Urothelium cell line (cell line): ENCODE measurements around the gene KDM6B.
"Not testable (repeated sequence)": the region's sequence is repeated elsewhere in the genome, so short reads cannot be mapped to it uniquely, and the experiment has no call there.

Experiments
- DNase-seq: peaks from one replicate; pipeline ENCODE4 v3.0.0; 2011; ENCODE audit warnings: low spot score, mixed read lengths
- FAIRE-seq: peaks from 2 replicates; lab custom pipeline; 2011; peaks lifted over from hg19 to GRCh38; lab: Jason Lieb, UNC

KDM6B gene

DNA sequence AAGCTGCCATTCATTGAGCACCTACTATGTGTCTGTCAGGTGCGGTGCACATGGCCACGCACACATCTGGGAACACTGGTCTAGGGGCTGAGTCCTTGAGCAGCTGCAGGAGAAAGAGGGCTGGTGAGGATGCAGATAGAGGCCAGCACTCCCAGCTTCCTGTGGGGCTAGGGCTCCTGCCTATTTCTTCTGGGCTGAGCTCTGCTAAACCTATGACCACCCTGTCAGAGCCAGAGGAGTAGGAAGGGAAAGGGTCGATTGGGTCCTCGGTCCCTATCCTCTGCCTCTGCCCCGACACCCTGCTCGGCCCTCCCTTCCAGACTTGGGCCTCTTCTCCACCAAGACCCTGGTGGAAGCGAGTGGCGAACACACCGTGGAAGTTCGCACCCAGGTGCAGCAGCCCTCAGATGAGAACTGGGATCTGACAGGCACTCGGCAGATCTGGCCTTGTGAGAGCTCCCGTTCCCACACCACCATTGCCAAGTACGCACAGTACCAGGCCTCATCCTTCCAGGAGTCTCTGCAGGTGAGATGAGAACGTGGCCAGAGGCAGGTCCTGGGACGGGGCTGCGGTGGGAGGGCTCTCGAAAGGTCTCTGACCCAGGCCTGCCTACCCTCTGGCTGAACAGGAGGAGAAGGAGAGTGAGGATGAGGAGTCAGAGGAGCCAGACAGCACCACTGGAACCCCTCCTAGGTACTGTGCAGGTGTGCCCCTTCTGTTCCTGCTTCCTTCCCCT, 16.9 kb downstream of the KDM6B start:
- FAIRE-seq (no peak), DNase-seq (no peak)

DNA sequence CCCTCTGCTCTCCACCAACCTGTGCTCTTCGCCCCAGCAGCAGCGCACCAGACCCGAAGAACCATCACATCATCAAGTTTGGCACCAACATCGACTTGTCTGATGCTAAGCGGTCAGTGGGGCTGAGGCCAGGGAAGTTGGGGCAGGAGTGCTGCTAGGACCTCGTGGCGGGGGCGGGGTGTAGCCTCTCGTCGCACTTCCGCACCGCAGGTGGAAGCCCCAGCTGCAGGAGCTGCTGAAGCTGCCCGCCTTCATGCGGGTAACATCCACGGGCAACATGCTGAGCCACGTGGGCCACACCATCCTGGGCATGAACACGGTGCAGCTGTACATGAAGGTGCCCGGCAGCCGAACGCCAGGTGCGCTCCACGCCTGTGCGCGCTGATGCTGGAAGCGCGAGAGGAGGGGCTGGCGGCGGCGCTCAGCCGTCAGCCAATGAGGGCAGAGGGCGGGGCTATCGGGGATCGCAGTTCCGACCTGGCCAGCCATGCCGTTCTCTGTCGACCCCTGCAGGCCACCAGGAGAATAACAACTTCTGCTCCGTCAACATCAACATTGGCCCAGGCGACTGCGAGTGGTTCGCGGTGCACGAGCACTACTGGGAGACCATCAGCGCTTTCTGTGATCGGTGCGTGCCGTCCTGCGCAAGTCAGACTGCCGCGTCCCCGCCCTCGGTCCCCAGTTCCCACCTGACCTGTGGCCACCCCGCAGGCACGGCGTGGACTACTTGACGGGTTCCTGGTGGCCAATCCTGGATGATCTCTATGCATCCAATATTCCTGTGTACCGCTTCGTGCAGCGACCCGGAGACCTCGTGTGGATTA, 17.6 kb downstream of the KDM6B start:
- peak; percentile 68 for DNase-seq

GRCh38 chr17:7852262-7852670, 18.2 kb downstream of the KDM6B start:
- DNase-seq (no peak), FAIRE-seq (no peak)

More for the DNA sequence above, 17.6 kb downstream of the KDM6B start:
- FAIRE-seq: no peak

DNA sequence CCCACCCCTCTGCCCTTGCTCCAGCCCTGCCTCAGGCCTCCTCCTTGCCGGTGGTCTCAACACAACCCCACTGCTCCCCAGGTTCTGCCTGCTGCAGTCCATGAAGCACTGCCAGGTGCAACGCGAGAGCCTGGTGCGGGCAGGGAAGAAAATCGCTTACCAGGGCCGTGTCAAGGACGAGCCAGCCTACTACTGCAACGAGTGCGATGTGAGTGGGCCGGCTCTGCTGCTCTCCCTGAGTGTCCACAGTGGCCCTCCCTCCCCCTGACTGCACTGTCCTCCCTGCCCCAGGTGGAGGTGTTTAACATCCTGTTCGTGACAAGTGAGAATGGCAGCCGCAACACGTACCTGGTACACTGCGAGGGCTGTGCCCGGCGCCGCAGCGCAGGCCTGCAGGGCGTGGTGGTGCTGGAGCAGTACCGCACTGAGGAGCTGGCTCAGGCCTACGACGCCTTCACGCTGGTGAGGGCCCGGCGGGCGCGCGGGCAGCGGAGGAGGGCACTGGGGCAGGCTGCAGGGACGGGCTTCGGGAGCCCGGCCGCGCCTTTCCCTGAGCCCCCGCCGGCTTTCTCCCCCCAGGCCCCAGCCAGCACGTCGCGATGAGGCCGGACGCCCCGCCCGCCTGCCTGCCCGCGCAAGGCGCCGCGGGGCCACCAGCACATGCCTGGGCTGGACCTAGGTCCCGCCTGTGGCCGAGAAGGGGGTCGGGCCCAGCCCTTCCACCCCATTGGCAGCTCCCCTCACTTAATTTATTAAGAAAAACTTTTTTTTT, 19.1 kb downstream of the KDM6B start:
- FAIRE-seq (no peak), DNase-seq (no peak)

DNA sequence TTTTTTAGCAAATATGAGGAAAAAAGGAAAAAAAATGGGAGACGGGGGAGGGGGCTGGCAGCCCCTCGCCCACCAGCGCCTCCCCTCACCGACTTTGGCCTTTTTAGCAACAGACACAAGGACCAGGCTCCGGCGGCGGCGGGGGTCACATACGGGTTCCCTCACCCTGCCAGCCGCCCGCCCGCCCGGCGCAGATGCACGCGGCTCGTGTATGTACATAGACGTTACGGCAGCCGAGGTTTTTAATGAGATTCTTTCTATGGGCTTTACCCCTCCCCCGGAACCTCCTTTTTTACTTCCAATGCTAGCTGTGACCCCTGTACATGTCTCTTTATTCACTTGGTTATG, 19.6 kb downstream of the KDM6B start:
- DNase-seq: no peak
- no peak for FAIRE-seq

- DNase-seq: no peak
- no peak for FAIRE-seq
Observed at GRCh38 chr17:7854078-7854777, 20.2 kb downstream of the KDM6B start.

DNA sequence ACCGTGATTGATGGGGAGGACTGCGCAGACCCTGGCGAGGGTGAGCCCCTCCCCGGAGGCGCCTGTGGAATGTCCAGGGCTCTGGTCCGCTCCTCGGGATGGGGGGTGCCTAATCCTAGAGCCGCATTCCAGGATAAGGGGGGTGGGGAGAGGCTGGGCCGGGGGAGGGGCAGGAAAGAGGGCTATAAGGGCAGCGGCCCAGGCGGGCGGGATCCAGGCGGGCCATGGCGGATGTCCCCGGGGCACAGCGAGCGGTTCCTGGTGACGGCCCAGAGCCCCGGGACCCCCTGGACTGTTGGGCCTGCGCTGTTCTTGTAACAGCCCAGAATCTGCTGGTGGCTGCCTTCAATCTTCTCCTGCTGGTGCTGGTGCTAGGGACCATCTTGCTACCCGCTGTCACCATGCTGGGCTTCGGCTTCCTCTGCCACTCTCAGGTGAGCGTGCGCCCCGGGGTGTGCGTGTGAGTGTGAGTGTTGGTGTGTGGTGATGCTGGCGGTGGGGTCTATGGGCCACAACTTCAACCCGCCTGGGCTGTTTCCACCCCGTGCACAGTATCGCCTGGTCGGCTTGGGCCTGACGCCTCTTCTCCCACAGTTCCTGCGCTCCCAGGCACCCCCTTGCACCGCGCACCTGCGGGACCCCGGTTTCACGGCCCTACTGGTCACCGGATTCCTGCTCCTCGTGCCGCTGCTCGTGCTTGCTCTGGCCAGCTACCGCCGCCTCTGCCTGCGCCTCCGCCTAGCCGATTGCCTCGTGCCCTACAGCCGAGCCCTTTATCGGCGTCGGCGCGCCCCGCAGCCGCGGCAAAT, 21.0 kb downstream of the KDM6B start, which contains the start of gene TMEM88:
TMEM88 (plus strand) TSS at position 216 of the 809 bp plus-strand sequence; CDS start at position 225, 9 bp downstream.
- FAIRE-seq (no peak), DNase-seq (no peak)

DNA sequence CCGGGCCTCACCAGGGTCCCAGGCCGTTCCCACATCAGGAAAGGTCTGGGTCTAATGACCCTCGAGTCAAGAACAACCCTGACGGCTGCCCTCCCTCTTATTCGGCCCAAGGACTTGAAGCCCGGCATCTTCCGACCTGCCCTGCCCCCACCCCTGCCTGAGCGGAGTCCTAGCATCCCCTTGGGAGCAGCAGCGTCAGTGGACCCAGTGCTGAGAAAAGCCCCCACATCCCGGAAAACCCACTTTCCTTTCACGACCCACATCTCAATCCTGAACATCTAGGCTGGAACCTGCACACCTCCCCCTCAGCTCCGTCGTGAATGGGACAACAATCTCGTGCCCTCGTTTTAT, 21.6 kb downstream of the KDM6B start:
- no peak for FAIRE-seq

DNA sequence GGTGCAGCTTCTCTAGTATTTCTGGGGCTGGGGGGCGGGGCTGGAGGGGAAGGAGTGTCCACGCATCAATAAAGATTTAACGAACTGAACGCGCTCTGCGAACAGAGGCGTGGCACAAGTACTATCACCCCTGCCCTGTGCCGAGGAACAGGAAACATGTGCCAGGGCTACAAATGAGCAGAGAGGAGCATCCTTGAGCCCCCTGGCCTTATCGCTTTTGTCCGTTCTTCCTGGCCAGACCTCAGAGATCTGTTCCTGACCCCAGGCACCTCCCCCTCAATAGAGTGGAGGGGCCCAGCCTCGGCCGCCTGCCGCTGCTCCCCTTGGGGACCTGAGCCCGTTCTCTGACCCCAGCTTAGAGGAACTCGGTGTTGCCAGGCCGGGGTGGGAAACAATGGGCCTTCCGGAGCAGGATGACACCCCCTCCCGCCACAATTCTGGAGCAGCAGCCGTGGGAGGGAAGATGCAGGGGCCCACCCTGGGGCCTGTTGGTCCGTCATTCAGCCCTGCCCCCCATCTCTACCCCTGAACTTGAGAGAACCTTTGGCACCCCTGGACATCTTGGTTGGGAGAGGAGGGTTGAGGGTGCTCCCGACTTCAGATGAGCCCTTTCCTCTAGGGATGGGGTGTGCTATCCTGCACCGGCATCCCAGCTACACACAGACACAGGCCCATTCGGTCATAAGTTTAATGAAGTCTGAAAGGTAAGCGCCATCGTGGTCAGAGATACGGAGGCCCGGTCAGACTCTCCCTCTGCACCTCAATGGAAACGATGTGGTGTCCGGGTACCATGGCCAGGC, 22.2 kb downstream of the KDM6B start:
- DNase-seq (no peak), FAIRE-seq (no peak)

More for the DNA sequence above, 21.6 kb downstream of the KDM6B start:
- DNase-seq: no peak

- peak; percentile 88 for DNase-seq
- FAIRE-seq: peak; percentile 42
Observed at GRCh38 chr17:7856811-7857712, 23.0 kb downstream of the KDM6B start, which contains the start of gene NAA38. Gene NAA38, minus strand, starts transcription at chr17:7857559. Its CDS starts 96 bp downstream, at chr17:7857463.

GRCh38 chr17:7857713-7858521, 23.9 kb downstream of the KDM6B start, which contains the start of gene CYB5D1:
Gene CYB5D1, plus strand, starts transcription at chr17:7858003. Its CDS starts 132 bp downstream, at chr17:7858135.
- DNase-seq: peak; percentile 70
- FAIRE-seq: no peak

GRCh38 chr17:7858522-7858810, 24.4 kb downstream of the KDM6B start:
- no peak for FAIRE-seq
- peak; percentile 49 for DNase-seq

- FAIRE-seq (no peak), DNase-seq (no peak)
Observed at GRCh38 chr17:7859028-7859427, 25.0 kb downstream of the KDM6B start.

- FAIRE-seq (no peak), DNase-seq (peak; percentile 32)
Observed at GRCh38 chr17:7862692-7863437, 28.8 kb downstream of the KDM6B start.

GRCh38 chr17:7864384-7864783, 30.4 kb downstream of the KDM6B start:
- FAIRE-seq, DNase-seq: not testable (repeated sequence)

- no peak for DNase-seq
- no peak for FAIRE-seq
Observed at GRCh38 chr17:7864995-7865650, 31.1 kb downstream of the KDM6B start.
